Sigmoid colon (tissue), 3 donors: ENCODE data around the gene KRTAP12-1.

Experiments used
- POLR2A ChIP-seq, 2 donors: fragments of 450-650 bp; IDR thresholded peaks; one replicate each; pipeline ENCODE4 v1.6.1; 2016; ENCODE audit warnings: antibody characterized with exemption in 2 of 2, mild to moderate bottlenecking in 2 of 2, moderate library complexity in 2 of 2
- TF ChIP-seq, protein P1 (sequence below), 4 experiments: fragments of 450-650 bp in 3 of 4; fragments of 200-600 bp in 1 of 4; IDR thresholded peaks; one replicate each; pipeline ENCODE4 v1.5.1; 2016 to 2019; ENCODE audit warnings: antibody characterized with exemption in 4 of 4, mild to moderate bottlenecking in 3 of 4, moderate library complexity in 2 of 4

DNA sequence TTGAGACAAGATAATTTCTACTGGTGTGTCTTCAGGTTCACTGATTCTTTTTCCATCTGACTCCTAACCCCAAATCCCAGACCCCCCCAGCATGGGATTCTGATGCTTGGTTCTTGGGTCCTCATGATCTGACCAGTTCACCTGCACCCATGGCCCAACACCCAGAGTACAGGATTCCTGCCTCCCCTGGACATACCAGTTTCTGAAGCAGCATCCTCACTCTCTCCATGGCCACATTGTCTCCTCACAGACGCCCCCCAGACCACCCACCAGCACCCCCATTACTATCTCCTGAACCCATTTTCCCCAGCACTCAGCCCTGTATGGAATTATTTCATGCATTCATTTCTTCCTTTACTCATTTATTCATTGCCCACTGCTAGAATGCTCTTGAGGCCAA is 25.1 kb downstream of the KRTAP12-1 start:
- TF ChIP-seq POLR2A (IDR thresholded peaks at IDR 0.05) = no peak
- TF ChIP-seq, protein P1, sequence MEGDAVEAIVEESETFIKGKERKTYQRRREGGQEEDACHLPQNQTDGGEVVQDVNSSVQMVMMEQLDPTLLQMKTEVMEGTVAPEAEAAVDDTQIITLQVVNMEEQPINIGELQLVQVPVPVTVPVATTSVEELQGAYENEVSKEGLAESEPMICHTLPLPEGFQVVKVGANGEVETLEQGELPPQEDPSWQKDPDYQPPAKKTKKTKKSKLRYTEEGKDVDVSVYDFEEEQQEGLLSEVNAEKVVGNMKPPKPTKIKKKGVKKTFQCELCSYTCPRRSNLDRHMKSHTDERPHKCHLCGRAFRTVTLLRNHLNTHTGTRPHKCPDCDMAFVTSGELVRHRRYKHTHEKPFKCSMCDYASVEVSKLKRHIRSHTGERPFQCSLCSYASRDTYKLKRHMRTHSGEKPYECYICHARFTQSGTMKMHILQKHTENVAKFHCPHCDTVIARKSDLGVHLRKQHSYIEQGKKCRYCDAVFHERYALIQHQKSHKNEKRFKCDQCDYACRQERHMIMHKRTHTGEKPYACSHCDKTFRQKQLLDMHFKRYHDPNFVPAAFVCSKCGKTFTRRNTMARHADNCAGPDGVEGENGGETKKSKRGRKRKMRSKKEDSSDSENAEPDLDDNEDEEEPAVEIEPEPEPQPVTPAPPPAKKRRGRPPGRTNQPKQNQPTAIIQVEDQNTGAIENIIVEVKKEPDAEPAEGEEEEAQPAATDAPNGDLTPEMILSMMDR (IDR thresholded peaks at IDR 0.05) = no peak
